CD4-positive, CD25-positive, alpha-beta regulatory T cell (primary cell): ENCODE measurements around the gene ZNF423. TPM values are rescaled to one million over a fixed set of nuclear protein-coding genes. Genes with fewer than 3 reads are reported as not detected.
A peak's percentile ranks its signal among the peaks of the same experiment; 100 is the strongest.

Experiments used
- ATAC-seq, 2 donors: fragments of 150-1000 bp; cut with Tn5 transposase; one replicate each; pipeline ENCODE4 v1.10.0; 2021; ENCODE audit warnings: low read depth in 2 of 2, moderate number of reproducible peaks in 2 of 2, moderate library complexity in 1 of 2
- DNase-seq, 3 donors: peaks; one replicate each; pipeline versions ENCODE4 v3.0.0 to v3.0.0-alpha.2; 2012 to 2022; ENCODE audit warnings: mixed read lengths in 1 of 3
- H3K27ac ChIP-seq: one replicate; pipeline ENCODE4 v1.7.0; 2013; ENCODE audit warnings: mild to moderate bottlenecking, low read length; ENCODE audit not compliant: insufficient read depth, poor library complexity, severe bottlenecking
- H3K27me3 ChIP-seq: one replicate; pipeline ENCODE4 v1.7.0; 2013; ENCODE audit warnings: low read length; ENCODE audit not compliant: control insufficient read depth, insufficient read depth
- H3K36me3 ChIP-seq: one replicate; pipeline ENCODE4 v1.7.0; 2013; ENCODE audit warnings: mild to moderate bottlenecking, low read length, moderate library complexity; ENCODE audit not compliant: control insufficient read depth, insufficient read depth
- H3K4me1 ChIP-seq: 2 replicates; pipeline ENCODE4 v1.7.0; 2013; ENCODE audit warnings: mild to moderate bottlenecking, low read length; ENCODE audit not compliant: insufficient read depth, control insufficient read depth, poor library complexity, severe bottlenecking
- H3K4me3 ChIP-seq: one replicate; pipeline ENCODE4 v1.7.0; 2013; ENCODE audit warnings: low read depth, mild to moderate bottlenecking, low read length, moderate library complexity
- H3K9me3 ChIP-seq, 2 experiments: 1 replicate in 1 of 2; 2 replicates in 1 of 2; pipeline ENCODE4 v1.7.0; 2013; ENCODE audit warnings: low read length in 2 of 2, mild to moderate bottlenecking in 1 of 2, moderate library complexity in 1 of 2; ENCODE audit not compliant: control insufficient read depth in 2 of 2
- H3K27ac Mint-ChIP-seq, 3 donors: one replicate each; pipeline ENCODE4 v1.8.0; 2020 to 2022; ENCODE audit warnings: mild to moderate bottlenecking in 3 of 3, mixed read lengths in 3 of 3, moderate library complexity in 2 of 3
- H3K27me3 Mint-ChIP-seq: one replicate; pipeline ENCODE4 v1.8.0; 2022; ENCODE audit warnings: mild to moderate bottlenecking, mixed read lengths
- H3K36me3 Mint-ChIP-seq: one replicate; pipeline ENCODE4 v1.8.0; 2020; ENCODE audit warnings: mixed read lengths
- H3K4me1 Mint-ChIP-seq, 4 donors: one replicate each; pipeline ENCODE4 v1.8.0; 2020 to 2022; ENCODE audit warnings: mixed read lengths in 4 of 4, mild to moderate bottlenecking in 1 of 4
- H3K4me3 Mint-ChIP-seq, 4 donors: one replicate each; pipeline ENCODE4 v1.8.0; 2020 to 2022; ENCODE audit warnings: mild to moderate bottlenecking in 4 of 4, mixed read lengths in 4 of 4, moderate library complexity in 3 of 4
- H3K9me3 Mint-ChIP-seq, 7 donors: one replicate each; pipeline ENCODE4 v1.8.0; 2020 to 2022; ENCODE audit warnings: mixed read lengths in 7 of 7, mild to moderate bottlenecking in 3 of 7, moderate library complexity in 2 of 7
- polyA plus RNA-seq, 4 donors: library from polyadenylated mRNA; unstranded; fragments of 300-500 nt; fragmentation: Illumina TruSeq; gene quantifications; one replicate each; pipeline ENCODE4 v1.2.3, GENCODE V29; 2021
- total RNA-seq: library from RNA; stranded (reverse); gene quantifications from one replicate; pipeline ENCODE4 v1.2.3, GENCODE V29; 2022

Gene ZNF423
- total and polyA plus RNA-seq, 5 donors from 2014 or later = 0.05 TPM; not detected in 4

- H3K27me3 Mint-ChIP-seq = no peaks in the 10 kb centered on the region
- H3K36me3 Mint-ChIP-seq = no peaks in the 10 kb centered on the region
- ATAC-seq = peak; percentile 92 to 96
- peaks cover 0 to 3% (median 0%) of the 10 kb centered on the region in 7 donors for H3K9me3 Mint-ChIP-seq
- no peak overlapping the region for H3K27ac ChIP-seq
- no peaks in the 10 kb centered on the region for H3K9me3 ChIP-seq
- peaks cover 12% of the 10 kb centered on the region for H3K4me1 ChIP-seq
- no peak overlapping the region for H3K4me3 ChIP-seq
- no peaks in the 10 kb centered on the region for H3K36me3 ChIP-seq
- no peaks in the 10 kb centered on the region for H3K27me3 ChIP-seq
- H3K4me1 Mint-ChIP-seq = peaks cover 0 to 26% (median 11%) of the 10 kb centered on the region in 4 donors
- peak overlapping the region; percentile 16 to 87 (median 80) for H3K4me3 Mint-ChIP-seq
- peak overlapping the region; percentile 53 to 87 (median 76) for H3K27ac Mint-ChIP-seq
- DNase-seq = peak; percentile 28 to 90 (median 71)
These were observed 414.5 kb downstream of the ZNF423 start for GRCh38 chr16:49441366-49441780.

- Mint-ChIP-seq H3K36me3 (no peaks in the 10 kb centered on the region), H3K27ac (peak overlapping the region; percentile 53 to 87 (median 76)), H3K9me3 (peaks cover 0 to 3% (median 0%) of the 10 kb centered on the region in 7 donors), H3K4me3 (peak overlapping the region in 1 of 4 donors; percentile 82), H3K27me3 (no peaks in the 10 kb centered on the region), H3K4me1 (peaks cover 0 to 26% (median 11%) of the 10 kb centered on the region in 4 donors)
- H3K4me3 ChIP-seq = no peak overlapping the region
- peaks cover 12% of the 10 kb centered on the region for H3K4me1 ChIP-seq
- no peaks in the 10 kb centered on the region for H3K36me3 ChIP-seq
- no peaks in the 10 kb centered on the region for H3K27me3 ChIP-seq
- ATAC-seq = no peak
- no peak overlapping the region for H3K27ac ChIP-seq
- no peak for DNase-seq
- no peaks in the 10 kb centered on the region for H3K9me3 ChIP-seq
These were observed 415.5 kb downstream of the ZNF423 start for GRCh38 chr16:49440156-49441065.

- no peaks in the 10 kb centered on the region for H3K36me3 ChIP-seq
- H3K9me3 ChIP-seq = no peaks in the 10 kb centered on the region
- Mint-ChIP-seq H3K4me3 (no peak overlapping the region), H3K4me1 (peaks cover 0 to 26% (median 11%) of the 10 kb centered on the region in 4 donors), H3K36me3 (no peaks in the 10 kb centered on the region), H3K9me3 (peaks cover 0 to 3% (median 0%) of the 10 kb centered on the region in 7 donors), H3K27me3 (no peaks in the 10 kb centered on the region), H3K27ac (peak overlapping the region in 1 of 3 donors; percentile 22)
- DNase-seq (no peak), ATAC-seq (no peak)
- H3K27me3 ChIP-seq = no peaks in the 10 kb centered on the region
- no peak overlapping the region for H3K4me3 ChIP-seq
- peaks cover 12% of the 10 kb centered on the region for H3K4me1 ChIP-seq
- H3K27ac ChIP-seq = no peak overlapping the region
These were observed 416.2 kb downstream of the ZNF423 start for GRCh38 chr16:49439676-49440075.

GRCh38 chr16:49439050-49439449, 416.9 kb downstream of the ZNF423 start:
- peak overlapping the region in 1 of 3 donors; percentile 23 for H3K27ac Mint-ChIP-seq
- DNase-seq = no peak

More at GRCh38 chr16:49439050-49439449, 416.9 kb downstream of the ZNF423 start:
- Mint-ChIP-seq H3K4me3 (no peak overlapping the region), H3K27me3 (no peaks in the 10 kb centered on the region), H3K4me1 (peaks cover 0 to 26% (median 11%) of the 10 kb centered on the region in 4 donors), H3K9me3 (peaks cover 0 to 3% (median 0%) of the 10 kb centered on the region in 7 donors), H3K36me3 (no peaks in the 10 kb centered on the region)
- no peaks in the 10 kb centered on the region for H3K36me3 ChIP-seq
- no peak overlapping the region for H3K4me3 ChIP-seq
- H3K27me3 ChIP-seq = no peaks in the 10 kb centered on the region
- H3K9me3 ChIP-seq = no peaks in the 10 kb centered on the region
- ATAC-seq = no peak
- H3K27ac ChIP-seq = no peak overlapping the region
- H3K4me1 ChIP-seq = peaks cover 12% of the 10 kb centered on the region

Other genes with a start within 250 kb of the ZNF423 start
- gene CNEP1R1, start 169.1 kb upstream of the ZNF423 start, total RNA-seq = 36.6 TPM
- gene CNEP1R1, start 169.1 kb upstream of the ZNF423 start, polyA plus RNA-seq = 10 to 100 TPM; 16.8 to 24.1 (median 21.2) TPM
- 28.7 TPM for gene HEATR3, start 209.9 kb upstream of the ZNF423 start, total RNA-seq
- 1 to 10 TPM; 4.5 to 6.7 (median 5.7) TPM for gene HEATR3, start 209.9 kb upstream of the ZNF423 start, polyA plus RNA-seq